HepG2 (cell line): ENCODE data around the gene ZNF490. TPM values are rescaled to one million over a fixed set of nuclear protein-coding genes. Genes with fewer than 3 reads are reported as not detected.
"Not testable (repeated sequence)": the region's sequence is repeated elsewhere in the genome, so short reads cannot be mapped to it uniquely, and the experiment has no call there.

ENCODE experiments used
- ATAC-seq: fragments of 200-7000 bp; cut with Tn5 transposase; 3 replicates; pipeline ENCODE4 v1.9.1; 2020; ENCODE audit warnings: mild to moderate bottlenecking, moderate library complexity
- BruUV-seq: library from RNA; stranded (reverse); fragments of 400-500 nt; replicated peaks from 2 replicates; lab custom pipeline; 2021; lab: Mats Ljungman, UMichigan
- CTCF ChIA-PET: fragments of 300-600 bp; formaldehyde crosslinking; extraction: SDS; loops from one replicate; lab custom pipeline; 2021; ENCODE audit warnings: low total read pairs, inconsistent platforms, low intra/inter-chr PET ratio; lab: Yijun Ruan, JAX
- POLR2A ChIA-PET: fragments of 350-600 bp; sonication (Branson Sonifier 250); formaldehyde crosslinking; loops from one replicate; lab custom pipeline; 2020; ENCODE audit warnings: antibody characterized with exemption, inconsistent platforms; lab: Yijun Ruan, JAX
- DNase-seq: peaks from one replicate; pipeline ENCODE4 v3.0.0-alpha.2; 2015; ENCODE audit warnings: low spot score
- FAIRE-seq: peaks from 3 replicates; lab custom pipeline; 2011; peaks lifted over from hg19 to GRCh38; lab: Jason Lieb, UNC
- H2AFZ ChIP-seq: one replicate; pipeline ENCODE4 v1.6.1; 2011; ENCODE audit warnings: low read length, inconsistent platforms
- H3K27ac ChIP-seq: fragments of 300-600 bp; 3 replicates; pipeline ENCODE4 v1.8.0; 2011; ENCODE audit warnings: mixed run types, mild to moderate bottlenecking, mixed read lengths, low read length, inconsistent platforms; ENCODE audit not compliant: insufficient read depth; ENCODE audit errors: extremely low read length
- H3K27me3 ChIP-seq, 2 experiments: fragments of 200-600 bp in 1 of 2; 2 replicates in 1 of 2; 3 replicates in 1 of 2; pipeline versions ENCODE4 v1.6.0 to v1.8.0; 2011; ENCODE audit warnings: low read length in 2 of 2, mild to moderate bottlenecking in 2 of 2, moderate library complexity in 2 of 2, inconsistent platforms in 1 of 2; ENCODE audit not compliant: insufficient read depth in 2 of 2, control insufficient read depth in 1 of 2
- H3K36me3 ChIP-seq, 2 experiments: fragments of 200-600 bp in 1 of 2; replicated peaks in 1 of 2; 2 replicates in 1 of 2; 3 replicates in 1 of 2; pipeline versions ENCODE4 v1.5.1 to v1.8.0; 2011; ENCODE audit warnings: low read length in 2 of 2, inconsistent platforms in 1 of 2; ENCODE audit not compliant: insufficient read depth in 2 of 2, control insufficient read depth in 1 of 2
- H3K4me1 ChIP-seq: 2 replicates; pipeline ENCODE4 v1.5.1; 2012; ENCODE audit warnings: low read length, inconsistent platforms; ENCODE audit not compliant: insufficient read depth
- H3K4me2 ChIP-seq: 2 replicates; pipeline ENCODE4 v1.6.0; 2011; ENCODE audit warnings: low read depth, low read length, inconsistent platforms
- H3K4me3 ChIP-seq, 3 experiments: fragments of 200-600 bp in 1 of 3; sonication (generic), shearing (Covaris generic) in 1 of 3; replicated peaks in 1 of 3; 2 replicates each; pipeline ENCODE4 v1.5.1; 2011 to 2016; ENCODE audit warnings: low read length in 3 of 3, inconsistent platforms in 2 of 3, low read depth in 2 of 3, mild to moderate bottlenecking in 2 of 3, control low read depth in 1 of 3, mixed read lengths in 1 of 3; ENCODE audit not compliant: insufficient read depth in 1 of 3
- H3K79me2 ChIP-seq: one replicate; pipeline ENCODE4 v1.6.1; 2011; ENCODE audit warnings: low read length, inconsistent platforms; ENCODE audit not compliant: insufficient read depth
- H3K9ac ChIP-seq: 2 replicates; pipeline ENCODE4 v1.6.0; 2011; ENCODE audit warnings: mild to moderate bottlenecking, low read depth, low read length, inconsistent platforms; ENCODE audit not compliant: insufficient read depth
- H3K9me3 ChIP-seq: 2 replicates; pipeline ENCODE4 v1.5.1; 2012; ENCODE audit warnings: mild to moderate bottlenecking, low read length
- H4K20me1 ChIP-seq: 2 replicates; pipeline ENCODE4 v1.6.0; 2011; ENCODE audit warnings: inconsistent platforms, mild to moderate bottlenecking, low read length, moderate library complexity; ENCODE audit not compliant: insufficient read depth
- IRF2 ChIP-seq: IDR thresholded peaks from 2 replicates; pipeline ENCODE4 v1.6.1; 2018; ENCODE audit warnings: missing genetic modification reagents, missing compliant biosample characterization
- NCOA5 ChIP-seq: sonication (generic); formaldehyde crosslinking; IDR thresholded peaks from 2 replicates; pipeline ENCODE4 v1.4.0; 2020; ENCODE audit warnings: missing genetic modification reagents
- RXRB ChIP-seq: IDR thresholded peaks from 2 replicates; pipeline ENCODE4 v1.6.1; 2016; ENCODE audit warnings: borderline replicate concordance, missing genetic modification reagents, missing compliant biosample characterization
- SALL1 ChIP-seq: sonication (generic); formaldehyde crosslinking; IDR thresholded peaks from 2 replicates; pipeline ENCODE4 v1.8.0; 2022; ENCODE audit warnings: mild to moderate bottlenecking, missing genetic modification reagents
- TCF7L2 ChIP-seq: IDR thresholded peaks from 2 replicates; pipeline ENCODE4 v1.6.1; 2011; ENCODE audit warnings: mild to moderate bottlenecking, low read depth, low read length, moderate library complexity
- ZNF121 ChIP-seq: sonication (generic); formaldehyde crosslinking; IDR thresholded peaks from 2 replicates; pipeline ENCODE4 v1.5.0; 2020; ENCODE audit warnings: mild to moderate bottlenecking, missing genetic modification reagents
- ZNF614 ChIP-seq: IDR thresholded peaks from 2 replicates; pipeline ENCODE4 v1.6.1; 2018; ENCODE audit warnings: missing biosample characterization, missing genetic modification reagents, inconsistent platforms, borderline replicate concordance
- ZNF883 ChIP-seq: sonication (generic); formaldehyde crosslinking; IDR thresholded peaks from 2 replicates; pipeline ENCODE4 v1.5.1; 2020; ENCODE audit warnings: mild to moderate bottlenecking, missing genetic modification reagents; ENCODE audit errors: not compliant biosample characterization
- WGBS: methylation state at CpG from one replicate; pipeline ENCODE4 v1.1.6; 2017; ENCODE audit warnings: low lambda C conversion rate; 5-methylcytosine and 5-hydroxymethylcytosine counted together
- in situ Hi-C: cut with HindIII; loops from 2 replicates; pipeline ENCODE4 v1.10.0; 2017; ENCODE audit warnings: low pct_unique_long_range_greater_than_20kb; ENCODE audit not compliant: extremely low pct_ligation_motif_present
- intact Hi-C: fragments of 100-400 bp; cut with micrococcal nuclease; formaldehyde crosslinking; loops from one replicate; pipeline ENCODE4 v1.10.0; 2022; ENCODE audit not compliant: unreplicated experiment
- polyA plus RNA-seq, 8 experiments: library from polyadenylated mRNA; depleted of rRNA in 3 of 8; stranded (reverse) in 7 of 8; unstranded in 1 of 8; fragments of >200 nt; fragmentation: Illumina TruSeq in 4 of 8; extraction: Trizol in 4 of 8; gene quantifications; 2 replicates each; pipeline versions ENCODE4 v1.2.1 to v1.2.3, GENCODE V29; 2011 to 2016; ENCODE audit warnings: low read depth in 4 of 8, missing spikeins in 1 of 8, mixed read lengths in 1 of 8; ENCODE audit not compliant: insufficient read depth in 1 of 8
- total RNA-seq, 5 experiments: library from RNA; depleted of rRNA; stranded (reverse); fragments of >200 nt; fragmentation: Illumina TruSeq; extraction: Trizol; gene quantifications; 2 replicates each; pipeline ENCODE4 v1.2.3, GENCODE V29; 2016; ENCODE audit warnings: low read depth in 1 of 5
- TF ChIP-seq, protein P1 (sequence below): sonication (generic); formaldehyde crosslinking; conservative IDR thresholded peaks from 2 replicates; pipeline ENCODE4 v1.8.0; 2022; ENCODE audit warnings: mild to moderate bottlenecking, moderate library complexity, missing genetic modification reagents
- TF ChIP-seq, protein P2 (sequence below): sonication (generic); formaldehyde crosslinking; IDR thresholded peaks from 2 replicates; pipeline ENCODE4 v1.4.0; 2020; ENCODE audit warnings: missing genetic modification reagents
- TF ChIP-seq, protein P3 (sequence below): sonication (generic); formaldehyde crosslinking; conservative IDR thresholded peaks from 2 replicates; pipeline ENCODE4 v1.4.0; 2020; ENCODE audit warnings: missing genetic modification reagents

The ZNF490 gene
- total and polyA plus RNA-seq, 2 of the 13 experiments (the other 11 are each of a cell fraction or from before 2014, with no cell fraction given), result 1.3 to 2.9 TPM

DNA sequence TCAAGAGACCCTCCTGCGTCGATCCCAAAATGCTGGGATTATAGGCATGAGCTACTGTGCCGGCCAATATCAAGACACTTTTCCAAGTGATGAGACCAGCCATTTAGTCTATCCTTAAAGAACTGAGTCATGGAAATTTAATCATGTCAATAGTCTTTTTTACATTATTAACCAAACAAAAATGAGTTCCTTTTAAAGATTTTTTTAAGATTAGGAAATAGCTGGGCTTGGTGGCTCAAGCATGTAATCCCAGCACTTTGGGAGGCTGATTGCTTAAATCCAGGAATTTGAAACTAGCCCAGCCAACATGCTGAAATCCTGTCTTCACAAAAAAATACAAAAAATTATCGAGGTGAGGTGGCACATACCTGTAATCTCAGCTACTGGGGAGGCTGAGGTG is 42.7 kb downstream of the ZNF490 start (continued):
- TF ChIP-seq, protein P1, sequence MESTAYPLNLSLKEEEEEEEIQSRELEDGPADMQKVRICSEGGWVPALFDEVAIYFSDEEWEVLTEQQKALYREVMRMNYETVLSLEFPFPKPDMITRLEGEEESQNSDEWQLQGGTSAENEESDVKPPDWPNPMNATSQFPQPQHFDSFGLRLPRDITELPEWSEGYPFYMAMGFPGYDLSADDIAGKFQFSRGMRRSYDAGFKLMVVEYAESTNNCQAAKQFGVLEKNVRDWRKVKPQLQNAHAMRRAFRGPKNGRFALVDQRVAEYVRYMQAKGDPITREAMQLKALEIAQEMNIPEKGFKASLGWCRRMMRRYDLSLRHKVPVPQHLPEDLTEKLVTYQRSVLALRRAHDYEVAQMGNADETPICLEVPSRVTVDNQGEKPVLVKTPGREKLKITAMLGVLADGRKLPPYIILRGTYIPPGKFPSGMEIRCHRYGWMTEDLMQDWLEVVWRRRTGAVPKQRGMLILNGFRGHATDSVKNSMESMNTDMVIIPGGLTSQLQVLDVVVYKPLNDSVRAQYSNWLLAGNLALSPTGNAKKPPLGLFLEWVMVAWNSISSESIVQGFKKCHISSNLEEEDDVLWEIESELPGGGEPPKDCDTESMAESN (CRISPR knock-in tag), result no peak
- TF ChIP-seq, all 625 proteins: peak for 0

DNA sequence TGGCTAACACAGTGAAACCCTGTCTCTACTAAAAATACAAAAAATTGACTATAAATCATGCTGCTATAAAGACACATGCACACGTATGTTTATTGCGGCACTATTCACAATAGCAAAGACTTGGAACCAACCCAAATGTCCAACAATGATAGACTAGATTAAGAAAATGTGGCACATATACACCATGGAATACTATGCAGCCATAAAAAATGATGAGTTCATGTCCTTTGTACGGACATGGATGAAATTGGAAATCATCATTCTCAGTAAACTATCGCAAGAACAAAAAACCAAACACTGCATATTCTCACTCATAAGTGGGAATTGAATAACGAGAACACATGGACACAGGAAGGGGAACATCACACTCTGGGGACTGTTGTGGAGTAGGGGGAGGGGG is 44.2 kb downstream of the ZNF490 start:
- H3K36me3 ChIP-seq, in situ Hi-C loops, H3K4me3 ChIP-seq, H3K27me3 ChIP-seq, CTCF ChIA-PET, intact Hi-C loops, BruUV-seq, H2AFZ ChIP-seq, H3K9ac ChIP-seq, H3K27ac ChIP-seq, H3K9me3 ChIP-seq, DNase-seq, H3K79me2 ChIP-seq, FAIRE-seq, H3K4me2 ChIP-seq, H4K20me1 ChIP-seq, ATAC-seq: not testable (repeated sequence)
- 75% methylated on average over 5 of the region's 5 CpGs for WGBS
- POLR2A ChIA-PET, result interaction anchor here (0.7 kb wide), 1 partner anchor 201 kb away, joined by 3 read pairs; the partner anchor contains the start of gene ZNF442
- H3K4me1 ChIP-seq, result peaks cover 14% of the 10 kb centered on the region

DNA sequence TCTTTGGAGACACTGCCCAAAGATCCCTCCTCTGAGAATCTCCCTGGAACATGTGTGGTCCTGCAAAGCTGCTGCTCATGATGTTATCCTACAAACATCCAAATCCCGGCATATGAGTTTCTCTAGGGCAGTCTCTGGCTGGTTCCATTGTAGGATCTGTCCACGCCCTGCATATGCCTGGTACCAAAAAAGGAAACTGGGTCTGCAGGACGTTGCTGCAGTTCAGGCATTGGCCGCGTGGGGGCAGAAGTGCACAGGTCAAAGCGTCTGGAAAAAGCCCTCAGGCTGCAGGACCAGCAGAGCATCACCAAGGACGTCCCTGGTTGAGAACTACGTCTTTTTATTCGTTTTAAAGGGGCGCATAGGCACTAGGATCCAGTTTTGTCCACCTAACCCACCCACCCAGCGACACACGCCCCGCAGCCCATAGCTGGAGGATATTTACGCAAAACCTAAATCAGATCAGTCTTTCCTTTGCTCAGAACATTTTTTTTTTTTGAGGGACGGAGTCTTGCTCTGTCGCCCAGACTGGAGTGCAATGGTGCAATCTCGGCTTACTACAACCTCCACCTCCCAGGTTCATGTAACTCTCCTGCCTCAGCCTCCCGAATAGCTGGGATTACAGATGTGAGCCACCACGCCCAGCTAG is 46.5 kb downstream of the ZNF490 start:
- in situ Hi-C loops (loop anchor here (5.0 kb wide), 1 partner anchor 108 kb away; no protein-coding TSS in a partner anchor), intact Hi-C loops (loop anchor here (1.0 kb wide), 1 partner anchor 108 kb away; no protein-coding TSS in a partner anchor)
- no peaks in the 10 kb centered on the region for H3K36me3 ChIP-seq
- H3K9ac ChIP-seq, result no peak overlapping the region
- peak overlapping the region; percentile 60 for H3K4me2 ChIP-seq
- no peaks in the 10 kb centered on the region for H3K9me3 ChIP-seq
- H3K4me1 ChIP-seq, result no peaks in the 10 kb centered on the region
- H3K79me2 ChIP-seq, result no peaks in the 10 kb centered on the region
- peak; percentile 85 for ATAC-seq
- peak overlapping the region; percentile 63 for H2AFZ ChIP-seq
- CTCF ChIA-PET, result interaction anchor here (1.1 to 1.9 kb wide), 3 partner anchors 76 to 112 kb away, joined by 3 to 17 read pairs (median 5); no protein-coding TSS in a partner anchor
- H3K4me3 ChIP-seq, result no peak overlapping the region
- POLR2A ChIA-PET, result no interaction called here
- H3K27ac ChIP-seq, result no peak overlapping the region
- FAIRE-seq, result peak; percentile 96
- DNase-seq, result peak; percentile 71
- H4K20me1 ChIP-seq, result no peaks in the 10 kb centered on the region
- H3K27me3 ChIP-seq, result no peaks in the 10 kb centered on the region; a peak in 1 of 5 replicates
- BruUV-seq, result no TSS peak
- WGBS, result 24% methylated on average over 17 of the region's 19 CpGs
- TF ChIP-seq SALL1 (CRISPR knock-in tag) (peak; percentile 52; the same call in 1 of the 2 replicates), RXRB (CRISPR knock-in tag) (peak; percentile 34; the same call in 1 of the 2 replicates), NCOA5 (CRISPR knock-in tag) (no peak), IRF2 (CRISPR knock-in tag) (0 out of 2 replicates have a peak, but pooled peaks have one; percentile 34), ZNF883 (CRISPR knock-in tag) (no peak), ZNF614 (CRISPR knock-in tag) (peak; percentile 55; the same call in 1 of the 2 replicates), TCF7L2 (no peak), ZNF121 (no peak)
- TF ChIP-seq, protein P2, sequence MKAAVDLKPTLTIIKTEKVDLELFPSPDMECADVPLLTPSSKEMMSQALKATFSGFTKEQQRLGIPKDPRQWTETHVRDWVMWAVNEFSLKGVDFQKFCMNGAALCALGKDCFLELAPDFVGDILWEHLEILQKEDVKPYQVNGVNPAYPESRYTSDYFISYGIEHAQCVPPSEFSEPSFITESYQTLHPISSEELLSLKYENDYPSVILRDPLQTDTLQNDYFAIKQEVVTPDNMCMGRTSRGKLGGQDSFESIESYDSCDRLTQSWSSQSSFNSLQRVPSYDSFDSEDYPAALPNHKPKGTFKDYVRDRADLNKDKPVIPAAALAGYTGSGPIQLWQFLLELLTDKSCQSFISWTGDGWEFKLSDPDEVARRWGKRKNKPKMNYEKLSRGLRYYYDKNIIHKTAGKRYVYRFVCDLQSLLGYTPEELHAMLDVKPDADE (CRISPR knock-in tag), result no peak
- TF ChIP-seq, protein P3, sequence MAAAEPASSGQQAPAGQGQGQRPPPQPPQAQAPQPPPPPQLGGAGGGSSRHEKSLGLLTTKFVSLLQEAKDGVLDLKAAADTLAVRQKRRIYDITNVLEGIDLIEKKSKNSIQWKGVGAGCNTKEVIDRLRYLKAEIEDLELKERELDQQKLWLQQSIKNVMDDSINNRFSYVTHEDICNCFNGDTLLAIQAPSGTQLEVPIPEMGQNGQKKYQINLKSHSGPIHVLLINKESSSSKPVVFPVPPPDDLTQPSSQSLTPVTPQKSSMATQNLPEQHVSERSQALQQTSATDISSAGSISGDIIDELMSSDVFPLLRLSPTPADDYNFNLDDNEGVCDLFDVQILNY (CRISPR knock-in tag), result no peak
